Stimulated activated CD8-positive, alpha-beta memory T cell treated with anti-CD3 and anti-CD28 coated beads, Interleukin-12 subunit alpha, Interleukin-12 subunit beta, amount 100 ng/mL, for 24 hours (primary cell): ENCODE results near the gene PLBD2.
A peak's percentile ranks its signal among the peaks of the same experiment; 100 is the strongest.
"Not testable (repeated sequence)": the region's sequence is repeated elsewhere in the genome, so short reads cannot be mapped to it uniquely, and the experiment has no call there.

Source experiments
- DNase-seq: peaks from one replicate; pipeline ENCODE4 v3.0.0-alpha.2; 2020; ENCODE audit errors: extremely low read depth

Gene PLBD2

DNA sequence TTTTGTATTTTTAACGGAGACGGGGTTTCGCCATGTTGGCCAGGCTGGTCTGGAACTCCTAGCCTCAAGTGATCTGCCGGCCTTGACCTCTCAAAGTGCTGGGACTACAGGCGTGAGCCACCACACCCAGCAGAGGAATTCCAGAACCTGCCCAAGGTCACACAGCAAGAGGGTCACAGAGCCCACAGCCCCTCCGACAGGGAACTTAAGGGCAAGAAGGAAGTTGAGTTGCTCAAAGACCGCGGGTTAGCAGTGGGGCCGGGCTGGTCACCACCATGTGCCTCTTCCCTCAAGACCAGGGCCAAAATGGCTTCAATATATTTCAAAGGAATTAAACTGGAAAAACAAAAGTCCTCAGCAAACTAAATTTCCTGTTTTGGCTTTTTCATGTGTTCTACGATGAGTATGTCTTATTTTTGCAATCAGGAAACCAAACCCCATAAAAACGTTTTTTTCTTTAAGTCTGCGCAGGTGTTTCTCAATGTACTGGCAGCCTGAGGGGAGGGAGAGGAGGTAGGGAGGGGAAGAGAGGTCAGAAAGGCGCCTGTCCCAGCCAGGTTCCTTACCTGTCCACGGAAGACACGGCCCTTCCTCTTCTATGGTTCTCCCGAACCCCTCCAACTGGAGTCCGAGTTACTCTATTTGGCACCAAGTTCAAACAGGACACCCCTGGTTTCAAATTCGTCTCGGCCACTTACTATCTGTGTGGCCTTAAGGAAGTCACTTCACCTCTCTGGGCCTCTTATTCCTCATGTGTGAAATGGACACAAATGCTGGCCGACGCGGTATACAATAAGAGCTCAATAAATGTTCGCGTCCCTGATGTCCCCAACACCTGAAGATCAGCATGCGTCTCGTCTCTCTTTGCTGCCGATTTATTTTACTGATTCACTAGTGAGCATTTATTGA is 24.3 kb upstream of the PLBD2 start:
- no peak for DNase-seq

- peak; percentile 63 for DNase-seq
Measured at GRCh38 chr12:113334786-113335539, 23.4 kb upstream of the PLBD2 start, which contains the start of gene SLC8B1. Gene SLC8B1 (minus strand): TSS chr12:113335109. CDS start chr12:113332878, 2,231 bp downstream.

GRCh38 chr12:113339540-113339939 is 18.8 kb upstream of the PLBD2 start:
- DNase-seq, result no peak

DNA sequence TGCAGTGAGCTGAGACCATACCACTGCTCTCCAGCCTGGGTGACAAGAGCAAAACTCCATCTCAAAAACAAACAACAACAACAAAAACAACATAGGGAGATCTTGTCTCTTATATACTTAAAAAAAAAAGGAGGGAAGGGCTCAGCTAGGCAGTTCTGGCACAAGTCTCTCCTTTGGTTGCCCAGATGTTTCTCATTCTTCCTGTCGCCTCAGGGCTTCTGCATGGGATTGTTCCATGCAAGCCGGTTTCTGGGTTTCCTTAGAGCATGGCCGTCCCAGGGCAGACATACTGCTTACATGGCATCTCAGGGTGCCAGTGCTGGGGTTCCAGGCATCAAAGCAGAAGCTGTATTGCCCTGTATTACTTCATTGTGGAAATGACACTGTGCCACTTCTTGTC is 18.3 kb upstream of the PLBD2 start:
- DNase-seq, result no peak

DNA sequence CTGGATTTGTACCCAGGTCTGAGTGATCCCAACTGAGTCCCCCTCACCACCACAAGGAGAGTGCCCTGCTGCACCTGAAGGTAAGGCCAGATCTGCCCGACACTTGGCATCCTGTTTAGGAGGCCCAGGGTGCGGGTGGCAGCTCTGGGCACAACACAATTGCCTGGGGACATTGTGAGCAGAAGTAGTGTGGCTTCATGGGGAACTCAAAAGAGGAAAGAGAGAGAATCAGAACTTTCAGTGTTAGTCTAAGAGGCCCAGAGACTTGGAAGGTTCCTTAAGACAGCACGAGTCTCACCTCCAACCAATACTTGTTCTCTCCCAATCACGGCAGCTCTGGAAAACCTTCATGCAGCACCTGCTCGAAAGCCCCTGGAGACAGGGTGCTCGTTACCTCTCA is 16.9 kb upstream of the PLBD2 start:
- no peak for DNase-seq

GRCh38 chr12:113345318-113345717 is 13.1 kb upstream of the PLBD2 start:
- DNase-seq, result no peak

GRCh38 chr12:113346353-113346752 is 12.0 kb upstream of the PLBD2 start:
- DNase-seq, result no peak

- DNase-seq, result no peak
Measured at GRCh38 chr12:113347107-113347506, 11.3 kb upstream of the PLBD2 start.

DNA sequence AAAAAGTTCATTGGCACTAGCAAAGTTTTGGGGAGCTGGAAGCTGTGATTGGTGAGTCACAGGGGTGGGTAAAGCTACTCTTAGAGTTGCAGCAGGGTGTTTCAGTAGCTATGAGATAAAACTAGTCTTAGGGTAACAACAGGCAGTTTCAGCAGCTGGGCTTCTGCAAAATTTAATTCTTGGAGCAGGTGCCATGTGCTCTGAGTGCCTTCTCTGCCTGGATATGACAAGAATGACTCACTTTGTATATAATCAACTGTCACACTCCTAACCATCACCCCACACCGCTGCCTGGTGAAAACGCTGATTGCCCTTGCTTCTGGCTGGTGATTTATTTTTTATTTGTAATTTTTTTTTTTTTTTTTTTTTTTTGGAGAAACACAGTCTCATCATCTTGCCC is 10.5 kb upstream of the PLBD2 start:
- DNase-seq, result no peak

GRCh38 chr12:113348849-113349536 is 9.4 kb upstream of the PLBD2 start:
- DNase-seq, result no peak

GRCh38 chr12:113351089-113351488 is 7.3 kb upstream of the PLBD2 start:
- DNase-seq, result no peak

- not testable (repeated sequence) for DNase-seq
Measured at GRCh38 chr12:113354192-113354591, 4.2 kb upstream of the PLBD2 start.

GRCh38 chr12:113359133-113359938 is 949 bp downstream of the PLBD2 start:
- no peak for DNase-seq

- DNase-seq, result no peak
Measured at GRCh38 chr12:113359939-113360748, 1.8 kb downstream of the PLBD2 start.

DNA sequence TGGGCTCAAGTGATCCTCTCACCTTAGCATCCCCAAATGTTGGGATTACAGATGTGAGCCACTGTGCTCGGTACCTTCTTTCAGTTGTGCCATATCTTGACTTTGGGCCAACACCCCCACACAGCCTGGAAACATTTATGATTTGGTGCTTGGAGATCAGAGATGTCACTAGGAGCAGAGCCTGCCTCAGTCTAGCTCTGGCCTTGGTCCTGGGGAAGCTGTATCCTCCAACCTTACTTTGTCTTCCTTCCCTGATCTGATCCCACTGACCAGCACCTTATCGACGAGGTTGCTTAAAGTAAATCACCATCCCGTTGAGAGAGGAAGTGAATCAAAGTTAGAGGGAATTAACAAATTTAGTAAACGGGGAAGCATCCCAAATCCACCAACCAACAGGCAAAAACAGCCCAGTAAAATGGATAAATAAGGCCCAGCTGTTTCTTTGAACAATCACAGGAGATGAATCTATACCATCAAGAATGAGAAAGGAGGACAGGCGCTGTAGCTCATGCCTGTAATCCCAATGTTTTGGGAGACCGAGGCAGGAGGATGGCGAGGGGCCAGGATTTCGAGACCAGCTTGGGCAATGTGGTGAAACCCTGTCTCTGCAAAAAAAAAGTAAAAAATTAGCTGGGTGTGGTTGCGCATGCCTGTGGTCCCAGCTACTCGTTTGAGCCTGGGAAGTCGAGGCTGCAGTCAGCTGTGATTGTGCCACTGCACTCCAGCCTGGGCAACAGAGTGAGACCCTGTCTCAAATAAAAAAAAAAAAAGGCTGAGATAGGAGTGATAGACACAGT is 3.4 kb downstream of the PLBD2 start:
- DNase-seq, result no peak

DNA sequence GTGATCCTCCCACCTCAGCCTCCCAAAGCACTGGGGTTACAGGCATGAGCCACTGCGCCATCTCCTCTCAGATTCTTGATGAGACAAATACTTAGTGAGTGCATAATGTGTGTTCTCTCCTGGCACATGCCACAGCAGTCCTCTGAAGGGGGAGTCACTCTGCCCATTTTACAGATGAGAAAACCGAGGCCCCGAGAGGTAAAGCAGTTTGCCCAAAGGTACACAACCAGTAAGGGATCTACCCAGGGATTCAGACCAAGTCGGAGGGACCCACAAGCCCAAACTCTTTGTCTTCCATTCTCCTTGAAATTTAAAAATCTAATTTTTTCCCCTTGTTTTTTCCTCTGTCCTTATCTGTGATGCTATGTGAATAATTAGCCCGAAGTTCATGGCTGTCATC is 6.3 kb downstream of the PLBD2 start:
- DNase-seq, result no peak

DNA sequence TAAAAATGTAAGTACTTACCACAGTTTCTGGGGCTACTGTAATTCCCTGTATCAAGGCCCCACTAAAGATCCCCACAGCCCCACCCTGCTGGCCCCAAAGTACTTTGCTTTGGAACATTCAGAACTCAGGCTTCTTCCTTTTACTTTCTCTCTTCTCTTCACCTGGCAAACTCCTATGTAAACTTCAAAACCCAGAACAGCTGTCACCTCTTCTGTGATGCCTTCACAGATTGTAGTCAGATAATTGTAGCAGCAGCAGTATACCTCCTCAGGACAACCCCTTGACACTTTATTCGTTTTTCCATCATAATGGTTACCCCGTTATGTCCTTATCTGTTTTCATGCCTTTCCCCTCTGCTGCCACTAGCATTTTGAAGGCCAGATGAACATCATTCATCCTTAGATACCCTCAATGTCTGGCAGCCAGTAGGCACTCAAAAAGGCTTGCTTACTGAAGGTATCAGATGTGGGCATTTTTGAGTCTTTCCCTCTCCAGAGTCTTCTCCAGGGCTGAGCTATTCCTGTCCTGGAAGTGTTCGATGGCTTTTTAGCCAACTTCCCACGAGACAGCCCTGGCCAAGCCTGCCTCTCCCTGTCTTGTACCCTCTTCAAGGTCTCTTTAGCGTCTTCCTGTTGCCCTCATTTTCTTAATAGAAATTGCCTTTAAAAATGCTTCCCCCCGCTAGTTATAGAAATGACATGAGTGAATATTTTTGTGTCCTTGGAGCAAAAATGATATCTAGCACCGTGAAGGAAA is 7.4 kb downstream of the PLBD2 start:
- no peak for DNase-seq

DNA sequence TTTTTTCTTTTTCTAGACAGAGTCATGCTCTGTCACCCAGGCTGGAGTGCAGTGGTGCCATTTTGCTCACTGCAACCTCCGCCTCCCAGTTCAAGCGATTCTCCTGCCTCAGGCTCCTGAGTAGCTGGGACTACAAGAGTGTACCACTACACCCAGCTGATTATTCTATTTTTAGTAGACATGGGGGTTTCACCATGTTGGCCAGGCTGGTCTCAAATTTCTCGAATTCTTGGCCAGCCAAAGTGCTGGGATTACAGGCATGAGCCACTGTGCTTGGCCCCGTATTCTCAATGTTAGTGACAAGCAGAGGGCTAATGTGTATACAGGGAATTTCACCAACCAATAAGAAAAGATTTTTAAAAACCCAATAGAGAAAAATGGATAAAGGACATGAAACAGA is 8.4 kb downstream of the PLBD2 start:
- DNase-seq, result no peak

DNA sequence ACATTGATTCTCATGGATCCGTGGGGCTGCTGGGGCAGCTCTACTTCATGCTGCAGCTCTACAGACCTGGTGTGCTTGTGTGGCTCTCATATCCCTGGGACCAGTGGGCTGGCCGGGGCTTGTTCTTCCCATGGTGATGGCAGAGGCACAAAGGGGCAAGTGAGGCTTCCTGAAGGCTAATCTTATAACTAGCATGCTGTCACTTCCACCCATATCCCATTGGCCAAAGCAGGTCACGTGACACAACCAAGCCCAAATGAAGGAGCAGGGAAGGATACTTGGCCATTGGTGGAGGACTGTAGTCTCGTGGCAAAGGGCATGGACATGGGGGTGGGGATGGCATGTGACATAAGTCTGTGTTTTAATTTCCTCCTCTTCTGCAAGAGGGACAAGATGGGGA is 9.9 kb downstream of the PLBD2 start:
- DNase-seq, result no peak
